Activated CD4-positive, alpha-beta T cell treated with anti-CD3 and anti-CD28 coated beads, Interleukin-2, amount 10 ng/mL, durations not matched to agents 24 days and 14 days (primary cell): Measurements from ENCODE around the gene BMPER. TPM values are rescaled to one million over a fixed set of nuclear protein-coding genes. Genes with fewer than 3 reads are reported as not detected.

Source experiments
- DNase-seq: peaks from one replicate; pipeline ENCODE4 v3.0.0; 2022
- H3K27ac Mint-ChIP-seq: one replicate; pipeline ENCODE4 v1.8.0; 2022; ENCODE audit warnings: mild to moderate bottlenecking, mixed read lengths
- H3K27me3 Mint-ChIP-seq: one replicate; pipeline ENCODE4 v1.8.0; 2022; ENCODE audit warnings: mixed read lengths
- H3K36me3 Mint-ChIP-seq: one replicate; pipeline ENCODE4 v1.8.0; 2022; ENCODE audit warnings: low read depth, mild to moderate bottlenecking, mixed read lengths
- H3K4me1 Mint-ChIP-seq: one replicate; pipeline ENCODE4 v1.8.0; 2021; ENCODE audit warnings: mixed read lengths
- H3K4me3 Mint-ChIP-seq: one replicate; pipeline ENCODE4 v1.8.0; 2022; ENCODE audit warnings: mild to moderate bottlenecking, moderate library complexity, mixed read lengths
- H3K9me3 Mint-ChIP-seq: one replicate; pipeline ENCODE4 v1.8.0; 2021; ENCODE audit warnings: mixed read lengths
- intact Hi-C: fragments of 100-400 bp; cut with micrococcal nuclease; formaldehyde crosslinking; loops from one replicate; pipeline ENCODE4 v1.15.1; 2023
- total RNA-seq: library from RNA; stranded (reverse); gene quantifications from 2 replicates; pipeline ENCODE4 v1.2.3, GENCODE V29; 2022

Gene BMPER
- total RNA-seq, 1 donor from 2014 or later: not detected

GRCh38 chr7:34057136-34057535, 151.8 kb downstream of the BMPER start:
- H3K27ac Mint-ChIP-seq: no peak overlapping the region
- DNase-seq: no peak
- H3K4me1 Mint-ChIP-seq: no peaks in the 10 kb centered on the region
- H3K9me3 Mint-ChIP-seq: no peaks in the 10 kb centered on the region
- no peaks in the 10 kb centered on the region for H3K27me3 Mint-ChIP-seq
- H3K4me3 Mint-ChIP-seq: no peak overlapping the region
- no peaks in the 10 kb centered on the region for H3K36me3 Mint-ChIP-seq
- intact Hi-C loops: no loop called here

GRCh38 chr7:34057956-34058355, 152.6 kb downstream of the BMPER start:
- intact Hi-C loops: no loop called here
- DNase-seq: no peak
- Mint-ChIP-seq H3K27me3 (no peaks in the 10 kb centered on the region), H3K27ac (no peak overlapping the region), H3K4me3 (no peak overlapping the region), H3K9me3 (no peaks in the 10 kb centered on the region), H3K4me1 (no peaks in the 10 kb centered on the region), H3K36me3 (no peaks in the 10 kb centered on the region)

GRCh38 chr7:34058801-34059135, 153.4 kb downstream of the BMPER start:
- H3K27me3 Mint-ChIP-seq: no peaks in the 10 kb centered on the region
- intact Hi-C loops: no loop called here
- H3K4me3 Mint-ChIP-seq: no peak overlapping the region
- H3K27ac Mint-ChIP-seq: no peak overlapping the region
- no peaks in the 10 kb centered on the region for H3K9me3 Mint-ChIP-seq
- no peaks in the 10 kb centered on the region for H3K36me3 Mint-ChIP-seq
- no peak for DNase-seq
- no peaks in the 10 kb centered on the region for H3K4me1 Mint-ChIP-seq

DNA sequence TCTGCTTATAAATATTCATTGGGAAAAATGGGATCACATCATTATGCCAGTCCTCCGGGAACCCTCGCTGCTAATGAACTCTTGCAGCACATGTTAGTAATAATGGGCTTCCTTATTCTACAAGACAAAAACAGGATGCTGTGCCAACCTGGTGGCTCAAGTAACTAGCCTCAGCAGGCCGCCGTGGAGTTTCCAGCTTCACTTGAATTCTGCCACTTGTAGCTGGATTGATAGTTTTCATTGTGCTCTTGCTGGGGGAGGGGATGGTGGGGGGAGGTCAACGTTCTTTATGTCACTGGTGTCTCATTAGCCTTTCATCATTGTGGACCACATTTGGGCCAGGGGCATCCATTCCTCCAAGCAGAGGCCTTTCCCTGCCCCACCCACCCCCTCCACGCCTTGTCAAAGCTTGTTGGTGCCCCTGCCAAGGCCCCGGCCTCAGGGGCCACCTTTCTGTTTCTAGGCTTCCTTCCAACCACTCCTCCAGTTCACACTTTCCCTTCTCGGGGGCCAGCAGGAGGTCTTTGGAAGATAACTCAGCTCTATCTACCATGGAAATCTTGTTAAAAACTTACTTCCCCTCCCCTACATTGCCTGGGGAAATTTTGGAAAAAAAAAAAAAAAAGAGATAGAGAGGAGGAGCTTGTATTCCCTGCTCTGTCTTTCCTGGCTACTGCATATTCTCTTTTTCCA, 153.9 kb downstream of the BMPER start:
- H3K27me3 Mint-ChIP-seq: no peaks in the 10 kb centered on the region
- H3K9me3 Mint-ChIP-seq: no peaks in the 10 kb centered on the region
- no peak overlapping the region for H3K4me3 Mint-ChIP-seq
- no peaks in the 10 kb centered on the region for H3K4me1 Mint-ChIP-seq
- no peak for DNase-seq
- intact Hi-C loops: no loop called here
- H3K27ac Mint-ChIP-seq: no peak overlapping the region
- H3K36me3 Mint-ChIP-seq: no peaks in the 10 kb centered on the region

GRCh38 chr7:34060196-34060947, 155.0 kb downstream of the BMPER start:
- Mint-ChIP-seq H3K27ac (no peak overlapping the region), H3K27me3 (no peaks in the 10 kb centered on the region), H3K36me3 (no peaks in the 10 kb centered on the region), H3K4me1 (no peaks in the 10 kb centered on the region), H3K9me3 (no peaks in the 10 kb centered on the region), H3K4me3 (no peak overlapping the region)
- intact Hi-C loops: no loop called here
- no peak for DNase-seq

GRCh38 chr7:34061149-34061548, 155.8 kb downstream of the BMPER start:
- no peak overlapping the region for H3K27ac Mint-ChIP-seq
- H3K4me1 Mint-ChIP-seq: no peaks in the 10 kb centered on the region
- no peak for DNase-seq
- H3K36me3 Mint-ChIP-seq: no peaks in the 10 kb centered on the region
- no peak overlapping the region for H3K4me3 Mint-ChIP-seq
- H3K27me3 Mint-ChIP-seq: no peaks in the 10 kb centered on the region
- intact Hi-C loops: no loop called here
- no peaks in the 10 kb centered on the region for H3K9me3 Mint-ChIP-seq

- no peaks in the 10 kb centered on the region for H3K4me1 Mint-ChIP-seq
- H3K27ac Mint-ChIP-seq: no peak overlapping the region
- no peak overlapping the region for H3K4me3 Mint-ChIP-seq
- H3K27me3 Mint-ChIP-seq: no peaks in the 10 kb centered on the region
- no peaks in the 10 kb centered on the region for H3K36me3 Mint-ChIP-seq
- no peak for DNase-seq
- intact Hi-C loops: no loop called here
- H3K9me3 Mint-ChIP-seq: no peaks in the 10 kb centered on the region
Observed at GRCh38 chr7:34062341-34062740, 157.0 kb downstream of the BMPER start.

GRCh38 chr7:34062826-34063225, 157.5 kb downstream of the BMPER start:
- H3K36me3 Mint-ChIP-seq: no peaks in the 10 kb centered on the region
- no peak for DNase-seq
- no peak overlapping the region for H3K27ac Mint-ChIP-seq
- H3K4me1 Mint-ChIP-seq: no peaks in the 10 kb centered on the region
- H3K9me3 Mint-ChIP-seq: no peaks in the 10 kb centered on the region
- H3K27me3 Mint-ChIP-seq: no peaks in the 10 kb centered on the region
- no peak overlapping the region for H3K4me3 Mint-ChIP-seq
- intact Hi-C loops: no loop called here

GRCh38 chr7:34064519-34065158, 159.3 kb downstream of the BMPER start:
- no peak for DNase-seq
- Mint-ChIP-seq H3K9me3 (no peaks in the 10 kb centered on the region), H3K4me3 (no peak overlapping the region), H3K36me3 (no peaks in the 10 kb centered on the region), H3K27ac (no peak overlapping the region), H3K4me1 (no peaks in the 10 kb centered on the region), H3K27me3 (no peaks in the 10 kb centered on the region)
- intact Hi-C loops: no loop called here

- no peak overlapping the region for H3K27ac Mint-ChIP-seq
- no peaks in the 10 kb centered on the region for H3K27me3 Mint-ChIP-seq
- no peak for DNase-seq
- no peaks in the 10 kb centered on the region for H3K4me1 Mint-ChIP-seq
- H3K4me3 Mint-ChIP-seq: no peak overlapping the region
- intact Hi-C loops: no loop called here
- H3K9me3 Mint-ChIP-seq: no peaks in the 10 kb centered on the region
- no peaks in the 10 kb centered on the region for H3K36me3 Mint-ChIP-seq
Observed at GRCh38 chr7:34066411-34066810, 161.1 kb downstream of the BMPER start.

GRCh38 chr7:34067005-34067778, 161.9 kb downstream of the BMPER start:
- intact Hi-C loops: no loop called here
- Mint-ChIP-seq H3K27me3 (no peaks in the 10 kb centered on the region), H3K27ac (no peak overlapping the region), H3K36me3 (no peaks in the 10 kb centered on the region), H3K4me3 (no peak overlapping the region), H3K9me3 (no peaks in the 10 kb centered on the region), H3K4me1 (no peaks in the 10 kb centered on the region)
- DNase-seq: no peak

- Mint-ChIP-seq H3K27me3 (no peaks in the 10 kb centered on the region), H3K27ac (no peak overlapping the region), H3K36me3 (no peaks in the 10 kb centered on the region), H3K9me3 (no peaks in the 10 kb centered on the region), H3K4me3 (no peak overlapping the region), H3K4me1 (no peaks in the 10 kb centered on the region)
- intact Hi-C loops: no loop called here
- DNase-seq: no peak
Observed at GRCh38 chr7:34069676-34070075, 164.3 kb downstream of the BMPER start.

DNA sequence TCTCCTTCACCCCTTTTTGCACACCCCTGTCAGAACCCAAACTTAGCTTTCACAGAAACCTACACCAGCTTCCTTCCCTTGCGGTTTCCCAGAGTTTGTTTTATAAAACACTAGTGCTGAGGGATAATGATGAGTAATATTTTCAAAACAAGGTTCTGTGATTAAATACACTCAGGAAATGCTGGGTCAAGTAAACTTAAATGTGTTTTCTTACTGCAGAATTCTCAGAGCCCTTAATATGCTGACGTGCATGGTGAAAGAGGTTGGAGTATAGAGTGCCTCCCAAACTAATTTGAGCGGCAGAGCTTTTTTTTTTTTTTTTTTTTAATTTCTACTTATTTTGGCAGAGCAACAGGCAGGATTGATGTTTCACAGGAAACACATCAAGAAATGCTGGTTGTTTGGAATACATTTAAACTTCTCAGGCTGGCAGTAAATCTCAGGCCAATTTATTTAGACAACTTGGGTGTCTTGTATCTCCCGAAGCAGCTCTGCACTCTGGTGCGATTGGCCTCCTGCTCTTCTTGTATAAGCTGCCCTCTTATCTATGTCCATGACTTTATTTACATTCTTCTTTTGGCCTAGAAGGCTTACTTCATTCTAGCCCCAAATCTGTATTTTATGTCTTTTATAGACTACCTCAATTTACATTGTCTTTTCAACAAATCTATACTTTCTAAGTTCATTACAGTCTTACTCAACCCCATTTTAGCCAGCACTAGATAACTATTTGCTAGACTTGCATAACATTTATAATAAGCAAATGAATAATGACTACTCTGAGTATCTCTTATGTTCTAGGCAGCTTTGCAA, 165.4 kb downstream of the BMPER start:
- Mint-ChIP-seq H3K4me3 (no peak overlapping the region), H3K27me3 (no peaks in the 10 kb centered on the region), H3K36me3 (no peaks in the 10 kb centered on the region), H3K27ac (no peak overlapping the region), H3K9me3 (no peaks in the 10 kb centered on the region), H3K4me1 (no peaks in the 10 kb centered on the region)
- intact Hi-C loops: no loop called here
- no peak for DNase-seq
